GM12878 (cell line): Measurements from ENCODE around the gene TBX5. TPM values are rescaled to one million over a fixed set of nuclear protein-coding genes. Genes with fewer than 3 reads are reported as not detected.

Experiments
- ATAC-seq: fragments of 200-7000 bp; cut with Tn5 transposase; 3 replicates; pipeline ENCODE4 v1.9.1; 2020; ENCODE audit warnings: mild to moderate bottlenecking, moderate library complexity
- BruUV-seq: library from RNA; stranded (reverse); fragments of 400-500 nt; replicated peaks from 2 replicates; lab custom pipeline; 2021; lab: Mats Ljungman, UMichigan
- CTCF ChIA-PET: fragments of 300-600 bp; sonication (Branson Sonifier 250); formaldehyde crosslinking; extraction: SDS; loops from one replicate; lab custom pipeline; 2021; ENCODE audit warnings: inconsistent platforms; lab: Yijun Ruan, JAX
- POLR2A ChIA-PET: fragments of 350-600 bp; formaldehyde crosslinking; extraction: SDS; loops from one replicate; lab custom pipeline; 2021; ENCODE audit warnings: inconsistent platforms; lab: Charles Lee
- RAD21 ChIA-PET: fragments of 300-600 bp; sonication (Branson Sonifier 250); formaldehyde crosslinking; loops from one replicate; lab custom pipeline; 2023; ENCODE audit warnings: antibody characterized with exemption; ENCODE audit not compliant: unreplicated experiment; lab: Charles Lee
- SMC1A ChIA-PET: fragments of 300-600 bp; sonication (Branson Sonifier 250); formaldehyde crosslinking; loops from one replicate; lab custom pipeline; 2023; ENCODE audit not compliant: unreplicated experiment, uncharacterized antibody; lab: Charles Lee
- DNase-seq: peaks from one replicate; pipeline ENCODE4 v3.0.0-alpha.2; 2011; ENCODE audit warnings: low read depth, low spot score
- FAIRE-seq: peaks from 3 replicates; lab custom pipeline; 2011; peaks lifted over from hg19 to GRCh38; lab: Jason Lieb, UNC
- H2AFZ ChIP-seq: 2 replicates; pipeline ENCODE4 v1.6.0; 2011; ENCODE audit warnings: low read depth, low read length, control low read depth; ENCODE audit not compliant: control insufficient read depth
- H3K27ac ChIP-seq: 2 replicates; pipeline ENCODE4 v1.5.1; 2011; ENCODE audit warnings: control low read depth; ENCODE audit not compliant: control insufficient read depth, insufficient read depth
- H3K27me3 ChIP-seq, 2 experiments: replicated peaks in 1 of 2; 2 replicates each; pipeline versions ENCODE4 v1.6.0 to v1.6.1; 2011; ENCODE audit warnings: low read length in 1 of 2; ENCODE audit not compliant: control insufficient read depth in 2 of 2, insufficient read depth in 2 of 2
- H3K36me3 ChIP-seq, 2 experiments: 2 replicates each; pipeline ENCODE4 v1.5.1; 2011; ENCODE audit warnings: low read length in 1 of 2; ENCODE audit not compliant: control insufficient read depth in 2 of 2, insufficient read depth in 2 of 2
- H3K4me1 ChIP-seq: 2 replicates; pipeline ENCODE4 v1.6.1; 2011; ENCODE audit warnings: mild to moderate bottlenecking, low read length, moderate library complexity, mixed read lengths; ENCODE audit not compliant: control insufficient read depth, insufficient read depth
- H3K4me2 ChIP-seq: 2 replicates; pipeline ENCODE4 v1.6.0; 2011; ENCODE audit warnings: control low read depth; ENCODE audit not compliant: control insufficient read depth, insufficient read depth
- H3K4me3 ChIP-seq: fragments of 200-600 bp; sonication (generic); 2 replicates; pipeline ENCODE4 v1.5.1; 2016
- H3K79me2 ChIP-seq: 2 replicates; pipeline ENCODE4 v1.6.0; 2011; ENCODE audit warnings: low read length; ENCODE audit not compliant: control insufficient read depth, insufficient read depth
- H3K9ac ChIP-seq: 2 replicates; pipeline ENCODE4 v1.8.0; 2011; ENCODE audit warnings: low read length, control low read depth, mixed read lengths; ENCODE audit not compliant: control insufficient read depth, insufficient read depth
- H3K9me3 ChIP-seq: replicated peaks from 3 replicates; pipeline ENCODE4 v1.5.1; 2011; ENCODE audit warnings: mild to moderate bottlenecking, low read length; ENCODE audit not compliant: control insufficient read depth, insufficient read depth
- H4K20me1 ChIP-seq: 2 replicates; pipeline ENCODE4 v1.6.0; 2011; ENCODE audit not compliant: control insufficient read depth, insufficient read depth
- ATF2 ChIP-seq: IDR thresholded peaks from 2 replicates; pipeline ENCODE4 v1.6.1; 2012; ENCODE audit warnings: low read length, inconsistent platforms
- BHLHE40 ChIP-seq, 2 experiments: fragments of 450-650 bp in 1 of 2; IDR thresholded peaks; 2 replicates each; pipeline ENCODE4 v1.6.1; 2011 to 2017; ENCODE audit warnings: low read depth in 2 of 2, borderline replicate concordance in 1 of 2, improper control_type of control experiment in 1 of 2, low read length in 1 of 2, mild to moderate bottlenecking in 1 of 2
- CHD1 ChIP-seq: IDR thresholded peaks from 2 replicates; pipeline ENCODE4 v1.6.1; 2012; ENCODE audit warnings: low read depth, low read length, improper control_type of control experiment
- HDAC2 ChIP-seq: fragments of 200-600 bp; sonication (generic); IDR thresholded peaks from 2 replicates; pipeline ENCODE4 v1.6.1; 2017
- LARP7 ChIP-seq: fragments of 450-650 bp; IDR thresholded peaks from 2 replicates; pipeline ENCODE4 v1.6.1; 2017; ENCODE audit warnings: mild to moderate bottlenecking
- MEF2A ChIP-seq: IDR thresholded peaks from 2 replicates; pipeline ENCODE4 v1.6.1; 2011; ENCODE audit warnings: low read depth, mild to moderate bottlenecking, low read length, moderate library complexity; ENCODE audit not compliant: insufficient read depth
- RELA ChIP-seq: fragments of 450-650 bp; IDR thresholded peaks from 2 replicates; pipeline ENCODE4 v1.8.0; 2014; ENCODE audit warnings: borderline replicate concordance; ENCODE audit not compliant: partially characterized antibody
- WRNIP1 ChIP-seq: IDR thresholded peaks from 2 replicates; pipeline ENCODE4 v1.6.1; 2011; ENCODE audit warnings: low read depth, low read length, improper control_type of control experiment, borderline replicate concordance
- WGBS: methylation state at CpG from one replicate; pipeline ENCODE4 v1.1.6; 2016; ENCODE audit warnings: low lambda C conversion rate; ENCODE audit not compliant: insufficient replicate concordance, insufficient coverage; ENCODE audit errors: missing lambda C conversion rate; 5-methylcytosine and 5-hydroxymethylcytosine counted together
- in situ Hi-C: fragments of 300-500 bp; cut with MboI; formaldehyde crosslinking; loops from 9 replicates; pipeline ENCODE4 v1.14.3; 2018; ENCODE audit warnings: mixed read lengths
- intact Hi-C: fragments of 100-400 bp; cut with micrococcal nuclease; formaldehyde crosslinking; loops from one replicate; pipeline ENCODE4 v1.14.2; 2022; ENCODE audit not compliant: unreplicated experiment
- polyA plus RNA-seq, 11 experiments: library from polyadenylated mRNA; depleted of rRNA in 4 of 11; unstranded in 6 of 11; stranded (reverse) in 5 of 11; fragments of >200 nt; fragmentation: Nextera tagmentation in 4 of 11; fragmentation: Illumina TruSeq in 1 of 11; extraction: Ambion mirVana in 4 of 11; extraction: Trizol in 1 of 11; gene quantifications; 1 replicate in 1 of 11; 2 replicates in 10 of 11; pipeline versions ENCODE4 v1.2.1 to v1.2.3, GENCODE V29; 2011 to 2016; ENCODE audit warnings: inconsistent platforms in 2 of 11, missing spikeins in 2 of 11, low read depth in 1 of 11
- total RNA-seq, 4 experiments: library from RNA; depleted of rRNA in 3 of 4; stranded (reverse); fragments of >200 nt in 3 of 4; fragmentation: Illumina TruSeq in 1 of 4; extraction: Trizol in 1 of 4; gene quantifications; 2 replicates each; pipeline versions ENCODE4 v1.2.1 to v1.2.3, GENCODE V29; 2013 to 2021

The TBX5 gene
- total and polyA plus RNA-seq, 10 of the 15 experiments (the other 5 are each of a cell fraction or from before 2014, with no cell fraction given) = 0.04 TPM; not detected in 9

- Histone ChIP-seq H3K4me2 (no peak overlapping the region), H3K4me1 (no peaks in the 10 kb centered on the region), H4K20me1 (no peaks in the 10 kb centered on the region), H3K9ac (no peak overlapping the region), H3K4me3 (no peak overlapping the region), H3K27ac (no peak overlapping the region), H3K36me3 (no peaks in the 10 kb centered on the region), H2AFZ (no peak overlapping the region), H3K79me2 (no peaks in the 10 kb centered on the region), H3K27me3 (no peaks in the 10 kb centered on the region), H3K9me3 (no peaks in the 10 kb centered on the region; the same call in 2 of the 3 replicates)
- WGBS = 48% methylated on average over 7 of the region's 7 CpGs
- ChIA-PET RAD21 (no interaction called here), SMC1A (no interaction called here), CTCF (no interaction called here), POLR2A (no interaction called here)
- DNase-seq (no peak), FAIRE-seq (no peak), ATAC-seq (no peak)
- no TSS peak for BruUV-seq
- in situ Hi-C loops (no loop called here), intact Hi-C loops (no loop called here)
- TF ChIP-seq WRNIP1 (no peak), ATF2 (no peak), LARP7 (no peak), CHD1 (no peak), MEF2A (no peak)
These were observed 91.5 kb downstream of the TBX5 start for GRCh38 chr12:114314403-114314802.

GRCh38 chr12:114313910-114314309, 92.0 kb downstream of the TBX5 start:
- no peak for FAIRE-seq
- in situ Hi-C loops (no loop called here), intact Hi-C loops (no loop called here)
- Histone ChIP-seq H3K4me1 (no peaks in the 10 kb centered on the region), H3K4me2 (no peak overlapping the region), H3K9me3 (no peaks in the 10 kb centered on the region; the same call in 2 of the 3 replicates), H3K4me3 (no peak overlapping the region), H3K36me3 (no peaks in the 10 kb centered on the region), H2AFZ (no peak overlapping the region), H3K9ac (no peak overlapping the region), H3K27me3 (no peaks in the 10 kb centered on the region), H3K27ac (no peak overlapping the region), H4K20me1 (no peaks in the 10 kb centered on the region), H3K79me2 (no peaks in the 10 kb centered on the region)
- SMC1A ChIA-PET = no interaction called here
- TF ChIP-seq RELA (no peak), HDAC2 (no peak), BHLHE40 (IDR thresholded peaks at IDR 0.05; ENCODE audit: borderline replicate concordance in 1 of 2, low read depth in 2 of 2, low read length in 1 of 2) (no peak)
- ATAC-seq = no peak
- DNase-seq = no peak
- CTCF ChIA-PET = no interaction called here
- RAD21 ChIA-PET = no interaction called here
- no TSS peak for BruUV-seq
- POLR2A ChIA-PET = no interaction called here
- 0% methylated on average over 2 of the region's 2 CpGs for WGBS
